Measurements from ENCODE around the gene COL12A1.

COL12A1 gene

DNA sequence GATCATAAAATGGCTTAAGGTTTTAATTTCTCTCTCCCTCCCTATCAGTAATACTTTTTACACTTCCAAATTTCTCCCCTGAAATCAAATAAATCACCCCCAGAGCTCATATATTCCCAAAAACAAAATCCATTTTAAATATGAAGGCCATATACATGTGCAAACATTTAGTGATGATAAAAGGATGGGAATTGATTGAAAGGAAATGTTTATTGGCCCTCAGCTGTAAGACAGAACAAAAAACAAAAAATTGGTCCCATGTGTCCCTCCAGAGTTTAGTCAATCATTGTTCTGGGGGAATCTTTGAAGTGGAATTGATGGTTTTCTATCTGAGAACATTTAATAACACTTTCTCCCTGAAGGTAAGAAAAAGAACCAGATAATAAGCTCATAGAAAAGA is 91.7 kb downstream of the COL12A1 start:
- no peaks in the 10 kb centered on the region for H3K27me3 ChIP-seq (ENCODE audit: insufficient read depth, insufficient read length)
- peaks cover 13% of the 10 kb centered on the region for H3K36me3 ChIP-seq (ENCODE audit: insufficient read depth, insufficient read length, low read length)
- no peak for DNase-seq (ENCODE audit: low read depth, low spot score)

DNA sequence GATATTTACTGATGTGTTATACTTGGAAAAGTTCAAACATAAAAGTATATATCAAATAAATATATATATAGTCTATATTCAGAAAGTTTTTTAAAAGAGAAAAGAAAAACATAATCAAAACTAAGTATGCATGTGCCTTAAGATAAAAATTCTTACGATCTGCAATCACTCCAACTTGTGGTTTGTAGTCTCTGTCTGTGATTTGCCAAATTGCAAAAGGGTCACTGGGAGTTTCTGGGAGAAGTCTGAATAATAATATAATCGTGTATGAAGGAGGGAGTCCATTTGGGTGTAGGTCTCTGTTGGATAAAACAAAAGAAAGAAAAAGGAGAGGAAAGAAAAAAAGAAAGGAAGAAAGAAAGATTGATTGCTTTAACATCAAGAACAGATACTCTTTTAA is 92.4 kb downstream of the COL12A1 start:
- no peaks in the 10 kb centered on the region for H3K4me1 ChIP-seq (ENCODE audit: insufficient read depth, insufficient read length)
- H3K9me3 ChIP-seq (ENCODE audit: insufficient read depth, low read length), result no peaks in the 10 kb centered on the region
- H3K9ac ChIP-seq (ENCODE audit: insufficient read length, low read depth), result no peak overlapping the region
- no peak overlapping the region for H3K4me3 ChIP-seq (ENCODE audit: insufficient read length, low read depth)
- TF ChIP-seq ZNF274 (IDR thresholded peaks at IDR 0.05; ENCODE audit: low read depth, low read length), result no peak
- TF ChIP-seq YY1 (IDR thresholded peaks at IDR 0.05; ENCODE audit: insufficient read depth, insufficient read length), result no peak
- TF ChIP-seq SUZ12 (IDR thresholded peaks at IDR 0.05; ENCODE audit: extremely low read depth, insufficient read depth, insufficient read length), result no peak
- DNase-seq (ENCODE audit: low read depth, low spot score), result no peak
- H3K27me3 ChIP-seq (ENCODE audit: insufficient read depth, insufficient read length), result no peaks in the 10 kb centered on the region
- H3K36me3 ChIP-seq (ENCODE audit: insufficient read depth, insufficient read length, low read length), result peaks cover 8% of the 10 kb centered on the region

More for the DNA sequence above, 91.7 kb downstream of the COL12A1 start:
- Histone ChIP-seq H3K4me1 (ENCODE audit: insufficient read depth, insufficient read length) (no peaks in the 10 kb centered on the region), H3K9me3 (ENCODE audit: insufficient read depth, low read length) (no peaks in the 10 kb centered on the region), H3K9ac (ENCODE audit: insufficient read length, low read depth) (no peak overlapping the region), H3K4me3 (ENCODE audit: insufficient read length, low read depth) (no peak overlapping the region)
- TF ChIP-seq ZNF274 (IDR thresholded peaks at IDR 0.05; ENCODE audit: low read depth, low read length) (no peak), YY1 (IDR thresholded peaks at IDR 0.05; ENCODE audit: insufficient read depth, insufficient read length) (no peak), SUZ12 (IDR thresholded peaks at IDR 0.05; ENCODE audit: extremely low read depth, insufficient read depth, insufficient read length) (no peak)

DNA sequence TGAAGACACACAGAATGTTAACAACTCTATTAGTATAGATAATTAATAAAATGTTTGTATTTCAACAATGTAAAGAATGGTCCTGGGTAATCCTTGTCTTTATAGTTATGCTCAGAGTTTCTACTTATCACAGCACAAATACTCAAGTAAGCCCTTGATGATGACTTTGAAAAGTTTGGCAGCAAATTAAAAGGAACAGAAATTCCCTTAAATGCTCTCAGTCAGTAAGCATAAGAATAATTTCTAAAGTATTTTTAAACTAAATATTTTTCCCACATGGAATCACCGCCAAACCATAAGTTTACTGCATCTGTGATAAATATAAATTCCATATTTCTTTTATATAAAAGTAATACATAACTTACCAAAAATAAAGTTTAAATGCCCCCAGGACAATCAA is 96.1 kb downstream of the COL12A1 start:
- H3K36me3 ChIP-seq (ENCODE audit: insufficient read depth, insufficient read length, low read length), result peaks cover 13% of the 10 kb centered on the region

DNA sequence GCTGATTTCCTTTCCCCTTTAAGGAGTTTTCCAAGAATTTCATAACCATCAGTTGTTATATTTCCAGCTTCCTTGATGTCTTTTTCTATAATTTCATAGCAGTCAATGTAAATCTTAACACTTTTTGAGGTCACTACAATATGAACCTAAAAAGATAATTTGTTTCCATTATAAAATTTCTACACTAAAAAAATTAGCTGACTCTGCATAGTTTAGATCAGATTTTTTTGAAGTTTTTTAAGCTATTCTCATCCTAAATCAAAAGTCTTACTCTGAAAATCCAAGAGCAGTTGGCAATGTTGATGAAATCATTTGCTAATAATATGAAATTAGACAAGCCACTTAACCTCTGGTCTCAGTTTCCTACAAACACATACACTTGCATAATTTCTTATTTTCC is 96.8 kb downstream of the COL12A1 start:
- H3K9me3 ChIP-seq (ENCODE audit: insufficient read depth, low read length), result no peaks in the 10 kb centered on the region
- TF ChIP-seq YY1 (IDR thresholded peaks at IDR 0.05; ENCODE audit: insufficient read depth, insufficient read length) (no peak), SUZ12 (IDR thresholded peaks at IDR 0.05; ENCODE audit: extremely low read depth, insufficient read depth, insufficient read length) (no peak), ZNF274 (IDR thresholded peaks at IDR 0.05; ENCODE audit: low read depth, low read length) (no peak)

More for the DNA sequence above, 96.1 kb downstream of the COL12A1 start:
- no peaks in the 10 kb centered on the region for H3K4me1 ChIP-seq (ENCODE audit: insufficient read depth, insufficient read length)
- H3K27me3 ChIP-seq (ENCODE audit: insufficient read depth, insufficient read length), result no peaks in the 10 kb centered on the region
- no peak for DNase-seq (ENCODE audit: low read depth, low spot score)
- no peaks in the 10 kb centered on the region for H3K9me3 ChIP-seq (ENCODE audit: insufficient read depth, low read length)
- no peak overlapping the region for H3K4me3 ChIP-seq (ENCODE audit: insufficient read length, low read depth)
- TF ChIP-seq YY1 (IDR thresholded peaks at IDR 0.05; ENCODE audit: insufficient read depth, insufficient read length) (no peak), SUZ12 (IDR thresholded peaks at IDR 0.05; ENCODE audit: extremely low read depth, insufficient read depth, insufficient read length) (no peak), ZNF274 (IDR thresholded peaks at IDR 0.05; ENCODE audit: low read depth, low read length) (no peak)
- no peak overlapping the region for H3K9ac ChIP-seq (ENCODE audit: insufficient read length, low read depth)

DNA sequence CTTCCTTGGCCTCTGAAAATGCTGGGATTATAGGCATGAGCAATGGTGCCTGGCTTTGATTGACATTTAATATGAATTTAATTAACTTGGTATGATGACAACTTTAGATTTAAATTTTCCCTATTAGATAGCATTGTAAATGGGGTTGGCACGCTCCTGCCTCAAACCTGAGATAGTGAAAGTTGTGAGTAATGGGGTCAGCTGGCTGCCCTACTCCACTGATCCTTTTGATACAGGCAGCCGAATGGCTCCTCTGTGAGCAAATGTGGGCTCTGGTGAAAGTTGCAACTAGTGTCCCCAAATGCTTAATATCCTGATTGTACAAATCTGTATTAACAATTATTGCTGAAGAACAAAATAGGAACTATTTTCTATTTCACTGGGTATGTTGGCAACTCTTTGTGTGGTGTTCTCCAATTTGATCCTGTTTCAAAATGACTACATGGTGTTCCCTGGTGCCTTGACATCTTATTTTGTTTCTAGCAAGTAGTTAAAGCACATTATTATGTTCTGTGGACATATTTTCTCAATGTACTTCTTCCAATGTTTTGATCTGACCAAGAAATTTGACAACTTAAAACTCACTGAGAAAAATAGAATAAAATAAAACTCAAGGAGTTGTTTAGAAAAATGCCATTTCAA is 97.4 kb downstream of the COL12A1 start:
- H3K9ac ChIP-seq (ENCODE audit: insufficient read length, low read depth), result no peak overlapping the region

More for the DNA sequence above, 96.8 kb downstream of the COL12A1 start:
- DNase-seq (ENCODE audit: low read depth, low spot score), result no peak
- no peaks in the 10 kb centered on the region for H3K4me1 ChIP-seq (ENCODE audit: insufficient read depth, insufficient read length)
- H3K27me3 ChIP-seq (ENCODE audit: insufficient read depth, insufficient read length), result no peaks in the 10 kb centered on the region
- peaks cover 13% of the 10 kb centered on the region for H3K36me3 ChIP-seq (ENCODE audit: insufficient read depth, insufficient read length, low read length)
- H3K9ac ChIP-seq (ENCODE audit: insufficient read length, low read depth), result no peak overlapping the region
- H3K4me3 ChIP-seq (ENCODE audit: insufficient read length, low read depth), result no peak overlapping the region

DNA sequence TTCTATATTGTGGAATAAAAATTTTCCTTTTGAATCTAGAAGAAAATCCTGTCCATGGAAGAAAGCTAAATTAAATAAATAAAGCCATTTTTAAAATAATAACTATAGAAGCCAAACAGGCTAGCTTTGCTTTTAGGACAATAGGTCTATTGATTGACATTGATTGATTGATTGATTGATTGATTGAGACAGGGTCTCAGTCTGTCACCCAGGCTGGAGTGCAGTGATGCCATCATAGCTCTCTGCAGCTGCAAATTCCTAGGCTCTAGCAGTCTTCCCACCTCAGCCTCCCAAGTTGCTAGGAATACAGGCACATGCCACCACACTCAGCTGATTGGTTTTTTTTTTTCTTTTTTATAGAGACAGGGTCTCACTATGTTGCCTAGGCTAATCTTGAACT is 97.9 kb downstream of the COL12A1 start:
- no peak for TF ChIP-seq YY1 (IDR thresholded peaks at IDR 0.05; ENCODE audit: insufficient read depth, insufficient read length)
- DNase-seq (ENCODE audit: low read depth, low spot score), result no peak
- no peaks in the 10 kb centered on the region for H3K4me1 ChIP-seq (ENCODE audit: insufficient read depth, insufficient read length)
- H3K9ac ChIP-seq (ENCODE audit: insufficient read length, low read depth), result no peak overlapping the region
- H3K27me3 ChIP-seq (ENCODE audit: insufficient read depth, insufficient read length), result no peaks in the 10 kb centered on the region
- H3K9me3 ChIP-seq (ENCODE audit: insufficient read depth, low read length), result no peaks in the 10 kb centered on the region
- no peak overlapping the region for H3K4me3 ChIP-seq (ENCODE audit: insufficient read length, low read depth)
- peaks cover 16% of the 10 kb centered on the region for H3K36me3 ChIP-seq (ENCODE audit: insufficient read depth, insufficient read length, low read length)

More for the DNA sequence above, 97.4 kb downstream of the COL12A1 start:
- no peaks in the 10 kb centered on the region for H3K9me3 ChIP-seq (ENCODE audit: insufficient read depth, low read length)
- H3K4me3 ChIP-seq (ENCODE audit: insufficient read length, low read depth), result no peak overlapping the region
- H3K4me1 ChIP-seq (ENCODE audit: insufficient read depth, insufficient read length), result no peaks in the 10 kb centered on the region
- no peaks in the 10 kb centered on the region for H3K27me3 ChIP-seq (ENCODE audit: insufficient read depth, insufficient read length)
- no peak for DNase-seq (ENCODE audit: low read depth, low spot score)
- H3K36me3 ChIP-seq (ENCODE audit: insufficient read depth, insufficient read length, low read length), result peaks cover 13% of the 10 kb centered on the region
- TF ChIP-seq YY1 (IDR thresholded peaks at IDR 0.05; ENCODE audit: insufficient read depth, insufficient read length), result no peak
- TF ChIP-seq ZNF274 (IDR thresholded peaks at IDR 0.05; ENCODE audit: low read depth, low read length), result no peak
- TF ChIP-seq SUZ12 (IDR thresholded peaks at IDR 0.05; ENCODE audit: extremely low read depth, insufficient read depth, insufficient read length), result no peak

DNA sequence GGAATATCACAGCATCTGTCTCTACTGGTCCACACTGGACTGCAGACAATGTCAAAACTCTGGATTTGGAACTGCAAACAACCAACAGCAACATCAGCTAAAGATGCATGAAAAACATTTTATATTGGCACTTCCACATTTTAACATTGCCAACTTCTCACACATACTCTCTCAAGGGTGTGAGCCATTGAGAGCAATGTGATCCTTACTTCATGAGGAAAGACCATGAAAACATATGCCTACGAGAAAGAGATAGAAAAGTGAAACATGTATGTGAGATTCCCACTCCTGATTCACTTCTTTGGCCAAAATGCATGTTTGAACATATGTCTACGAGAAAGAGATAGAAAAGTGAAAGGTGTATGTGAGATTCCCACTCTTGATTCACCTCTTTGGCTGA is 99.4 kb downstream of the COL12A1 start:
- DNase-seq (ENCODE audit: low read depth, low spot score), result no peak
- H3K9me3 ChIP-seq (ENCODE audit: insufficient read depth, low read length), result no peaks in the 10 kb centered on the region
- H3K4me1 ChIP-seq (ENCODE audit: insufficient read depth, insufficient read length), result no peaks in the 10 kb centered on the region
- H3K36me3 ChIP-seq (ENCODE audit: insufficient read depth, insufficient read length, low read length), result peaks cover 19% of the 10 kb centered on the region
- no peak overlapping the region for H3K4me3 ChIP-seq (ENCODE audit: insufficient read length, low read depth)
- H3K27me3 ChIP-seq (ENCODE audit: insufficient read depth, insufficient read length), result no peaks in the 10 kb centered on the region
- no peak overlapping the region for H3K9ac ChIP-seq (ENCODE audit: insufficient read length, low read depth)
- TF ChIP-seq ZNF274 (IDR thresholded peaks at IDR 0.05; ENCODE audit: low read depth, low read length), result no peak
- no peak for TF ChIP-seq YY1 (IDR thresholded peaks at IDR 0.05; ENCODE audit: insufficient read depth, insufficient read length)
- no peak for TF ChIP-seq SUZ12 (IDR thresholded peaks at IDR 0.05; ENCODE audit: extremely low read depth, insufficient read depth, insufficient read length)
